ENCODE data around the gene TMEM267. TPM values are rescaled to one million over a fixed set of nuclear protein-coding genes. Genes with fewer than 3 reads are reported as not detected.
"Not testable (repeated sequence)": the region's sequence is repeated elsewhere in the genome, so short reads cannot be mapped to it uniquely, and the experiment has no call there.

Gene TMEM267
- total RNA-seq, 1 experiment from 2014 or later = 19.0 TPM

GRCh38 chr5:43429016-43429415, 54.6 kb downstream of the TMEM267 start:
- H3K9me3 ChIP-seq (replicated peaks) = no peaks in the 10 kb centered on the region
- no peaks in the 10 kb centered on the region for H3K27me3 ChIP-seq (replicated peaks)
- peaks cover 40% of the 10 kb centered on the region for H3K4me1 ChIP-seq (replicated peaks)
- H3K4me3 ChIP-seq = no peak overlapping the region
- no peak for DNase-seq (ENCODE audit: low read depth in 1 of 2, low spot score in 2 of 2)
- H3K27ac ChIP-seq = no peak overlapping the region
- no peaks in the 10 kb centered on the region for H3K36me3 ChIP-seq

- H3K4me3 ChIP-seq = no peak overlapping the region
- no peaks in the 10 kb centered on the region for H3K27me3 ChIP-seq (replicated peaks)
- peak overlapping the region; percentile 18; the same call in 1 of the 2 replicates for H3K27ac ChIP-seq
- no peaks in the 10 kb centered on the region for H3K36me3 ChIP-seq
- H3K9me3 ChIP-seq (replicated peaks) = no peaks in the 10 kb centered on the region
- peaks cover 38% of the 10 kb centered on the region for H3K4me1 ChIP-seq (replicated peaks)
- DNase-seq (ENCODE audit: low read depth in 1 of 2, low spot score in 2 of 2) = no peak
Measured at GRCh38 chr5:43427306-43427705, 56.4 kb downstream of the TMEM267 start.

- Histone ChIP-seq H3K4me1 (replicated peaks) (peaks cover 42% of the 10 kb centered on the region), H3K4me3 (no peak overlapping the region), H3K9me3 (replicated peaks) (no peaks in the 10 kb centered on the region), H3K27ac (no peak overlapping the region; the same call in 1 of the 2 replicates), H3K27me3 (replicated peaks) (no peaks in the 10 kb centered on the region), H3K36me3 (no peaks in the 10 kb centered on the region)
- DNase-seq (ENCODE audit: low read depth in 1 of 2, low spot score in 2 of 2) = peak; percentile 71 to 77
Measured at GRCh38 chr5:43425983-43426382, 57.7 kb downstream of the TMEM267 start.

GRCh38 chr5:43423086-43423485, 60.6 kb downstream of the TMEM267 start:
- H3K27ac ChIP-seq; H3K9me3 ChIP-seq (replicated peaks); DNase-seq (ENCODE audit: low read depth in 1 of 2, low spot score in 2 of 2); H3K36me3 ChIP-seq; H3K27me3 ChIP-seq (replicated peaks); H3K4me3 ChIP-seq: not testable (repeated sequence)
- H3K4me1 ChIP-seq (replicated peaks) = peaks cover 38% of the 10 kb centered on the region

- no peaks in the 10 kb centered on the region for H3K36me3 ChIP-seq
- no peak overlapping the region for H3K4me3 ChIP-seq
- no peak overlapping the region; the same call in 1 of the 2 replicates for H3K27ac ChIP-seq
- H3K4me1 ChIP-seq (replicated peaks) = peaks cover 28% of the 10 kb centered on the region
- H3K27me3 ChIP-seq (replicated peaks) = no peaks in the 10 kb centered on the region
- DNase-seq (ENCODE audit: low read depth in 1 of 2, low spot score in 2 of 2) = peak in 1 of 2 experiments; percentile 40
- no peaks in the 10 kb centered on the region for H3K9me3 ChIP-seq (replicated peaks)
Measured at GRCh38 chr5:43422143-43422542, 61.5 kb downstream of the TMEM267 start.

GRCh38 chr5:43421450-43422133, 62.1 kb downstream of the TMEM267 start:
- H3K4me1 ChIP-seq (replicated peaks) = peaks cover 26% of the 10 kb centered on the region
- H3K4me3 ChIP-seq = no peak overlapping the region
- H3K27me3 ChIP-seq (replicated peaks) = no peaks in the 10 kb centered on the region
- no peaks in the 10 kb centered on the region for H3K36me3 ChIP-seq
- DNase-seq (ENCODE audit: low read depth in 1 of 2, low spot score in 2 of 2) = no peak
- no peaks in the 10 kb centered on the region for H3K9me3 ChIP-seq (replicated peaks)
- no peak overlapping the region for H3K27ac ChIP-seq

GRCh38 chr5:43420241-43420640, 63.4 kb downstream of the TMEM267 start:
- H3K27me3 ChIP-seq (replicated peaks) = no peaks in the 10 kb centered on the region
- no peak overlapping the region for H3K27ac ChIP-seq
- H3K9me3 ChIP-seq (replicated peaks) = no peaks in the 10 kb centered on the region
- H3K4me1 ChIP-seq (replicated peaks) = peaks cover 12% of the 10 kb centered on the region
- no peak for DNase-seq (ENCODE audit: low read depth in 1 of 2, low spot score in 2 of 2)
- no peaks in the 10 kb centered on the region for H3K36me3 ChIP-seq
- H3K4me3 ChIP-seq = no peak overlapping the region

GRCh38 chr5:43418561-43418960, 65.1 kb downstream of the TMEM267 start:
- no peak overlapping the region for H3K27ac ChIP-seq
- H3K36me3 ChIP-seq = no peaks in the 10 kb centered on the region
- peaks cover 11% of the 10 kb centered on the region for H3K4me1 ChIP-seq (replicated peaks)
- no peak for DNase-seq (ENCODE audit: low read depth in 1 of 2, low spot score in 2 of 2)
- H3K27me3 ChIP-seq (replicated peaks) = no peaks in the 10 kb centered on the region
- H3K9me3 ChIP-seq (replicated peaks) = no peaks in the 10 kb centered on the region
- H3K4me3 ChIP-seq = no peak overlapping the region

- DNase-seq (ENCODE audit: low read depth in 1 of 2, low spot score in 2 of 2) = no peak
- Histone ChIP-seq H3K9me3 (replicated peaks) (no peaks in the 10 kb centered on the region), H3K27ac (no peak overlapping the region)
Measured at GRCh38 chr5:43416803-43417394, 66.8 kb downstream of the TMEM267 start.

GRCh38 chr5:43415935-43416802, 67.5 kb downstream of the TMEM267 start:
- H3K27ac ChIP-seq = no peak overlapping the region
- no peak for DNase-seq (ENCODE audit: low read depth in 1 of 2, low spot score in 2 of 2)
- no peak overlapping the region for H3K4me3 ChIP-seq
- H3K27me3 ChIP-seq (replicated peaks) = no peaks in the 10 kb centered on the region
- H3K4me1 ChIP-seq (replicated peaks) = no peaks in the 10 kb centered on the region
- no peaks in the 10 kb centered on the region for H3K9me3 ChIP-seq (replicated peaks)
- H3K36me3 ChIP-seq = no peaks in the 10 kb centered on the region

More at GRCh38 chr5:43416803-43417394, 66.8 kb downstream of the TMEM267 start:
- Histone ChIP-seq H3K36me3 (no peaks in the 10 kb centered on the region), H3K4me3 (no peak overlapping the region), H3K4me1 (replicated peaks) (peaks cover 4% of the 10 kb centered on the region), H3K27me3 (replicated peaks) (no peaks in the 10 kb centered on the region)

- no peaks in the 10 kb centered on the region for H3K27me3 ChIP-seq (replicated peaks)
- no peak for DNase-seq (ENCODE audit: low read depth in 1 of 2, low spot score in 2 of 2)
- no peaks in the 10 kb centered on the region for H3K36me3 ChIP-seq
- H3K4me3 ChIP-seq = no peak overlapping the region
- no peaks in the 10 kb centered on the region for H3K4me1 ChIP-seq (replicated peaks)
- no peaks in the 10 kb centered on the region for H3K9me3 ChIP-seq (replicated peaks)
- H3K27ac ChIP-seq = no peak overlapping the region
Measured at GRCh38 chr5:43413966-43414365, 69.7 kb downstream of the TMEM267 start.

- no peak for DNase-seq (ENCODE audit: low read depth in 1 of 2, low spot score in 2 of 2)
- Histone ChIP-seq H3K9me3 (replicated peaks) (no peaks in the 10 kb centered on the region), H3K4me1 (replicated peaks) (no peaks in the 10 kb centered on the region), H3K27ac (no peak overlapping the region), H3K4me3 (no peak overlapping the region), H3K27me3 (replicated peaks) (no peaks in the 10 kb centered on the region), H3K36me3 (no peaks in the 10 kb centered on the region)
Measured at GRCh38 chr5:43412644-43413043, 71.0 kb downstream of the TMEM267 start.

GRCh38 chr5:43412156-43412555, 71.5 kb downstream of the TMEM267 start, which contains the start of gene CCL28:
TSS of gene CCL28 (minus strand) at chr5:43412391. CDS start at chr5:43412316, 75 bp downstream.
- DNase-seq (ENCODE audit: low read depth in 1 of 2, low spot score in 2 of 2) = no peak
- H3K4me1 ChIP-seq (replicated peaks) = no peaks in the 10 kb centered on the region
- no peaks in the 10 kb centered on the region for H3K27me3 ChIP-seq (replicated peaks)
- no peaks in the 10 kb centered on the region for H3K36me3 ChIP-seq
- no peak within 1 kb of the TSS for H3K4me3 ChIP-seq
- no peak within 1 kb of the TSS for H3K27ac ChIP-seq
- H3K9me3 ChIP-seq (replicated peaks) = no peaks in the 10 kb centered on the region

- no peak for DNase-seq (ENCODE audit: low read depth in 1 of 2, low spot score in 2 of 2)
- Histone ChIP-seq H3K36me3 (no peaks in the 10 kb centered on the region), H3K27me3 (replicated peaks) (no peaks in the 10 kb centered on the region), H3K4me1 (replicated peaks) (no peaks in the 10 kb centered on the region), H3K9me3 (replicated peaks) (no peaks in the 10 kb centered on the region), H3K27ac (no peak overlapping the region), H3K4me3 (no peak overlapping the region)
Measured at GRCh38 chr5:43411495-43411894, 72.2 kb downstream of the TMEM267 start.
